WTC11 (cell line): ENCODE measurements around the gene MON1A. TPM values are rescaled to one million over a fixed set of nuclear protein-coding genes. Genes with fewer than 3 reads are reported as not detected.
A peak's percentile ranks its signal among the peaks of the same experiment; 100 is the strongest.

Source experiments
- ATAC-seq: fragments of 200-7000 bp; cut with Tn5 transposase; 2 replicates; pipeline ENCODE4 v1.10.0; 2021; ENCODE audit warnings: mild to moderate bottlenecking, moderate library complexity
- CTCF ChIA-PET: fragments of 300-600 bp; sonication (Branson Sonifier 250); formaldehyde crosslinking; loops from one replicate; lab custom pipeline; 2021; ENCODE audit warnings: antibody characterized with exemption; lab: Charles Lee
- POLR2A ChIA-PET: fragments of 350-600 bp; sonication (Branson Sonifier 250); formaldehyde crosslinking; loops from one replicate; lab custom pipeline; 2021; ENCODE audit warnings: antibody characterized with exemption; lab: Charles Lee
- DNase-seq: peaks from one replicate; pipeline ENCODE4 v3.0.0; 2021; ENCODE audit warnings: low spot score
- H3K27ac Mint-ChIP-seq: 2 replicates; pipeline ENCODE4 v1.8.0; 2021; ENCODE audit warnings: mixed read lengths
- H3K27me3 Mint-ChIP-seq: 2 replicates; pipeline ENCODE4 v1.8.0; 2021; ENCODE audit warnings: low read depth, mild to moderate bottlenecking, moderate library complexity, mixed read lengths
- H3K36me3 Mint-ChIP-seq: 2 replicates; pipeline ENCODE4 v1.8.0; 2021; ENCODE audit warnings: mixed read lengths
- H3K4me1 Mint-ChIP-seq: 2 replicates; pipeline ENCODE4 v1.8.0; 2022; ENCODE audit warnings: mixed read lengths
- H3K4me3 Mint-ChIP-seq: 2 replicates; pipeline ENCODE4 v1.8.0; 2021; ENCODE audit warnings: mild to moderate bottlenecking, moderate library complexity, mixed read lengths
- H3K9me3 Mint-ChIP-seq: 2 replicates; pipeline ENCODE4 v1.8.0; 2021; ENCODE audit warnings: mixed read lengths
- ATF1 ChIP-seq: sonication (generic); formaldehyde crosslinking; IDR thresholded peaks from 2 replicates; pipeline ENCODE4 v1.8.1; 2023; ENCODE audit warnings: mild to moderate bottlenecking, moderate library complexity, missing genetic modification reagents
- FOXP1 ChIP-seq: sonication (generic); formaldehyde crosslinking; IDR thresholded peaks from 2 replicates; pipeline ENCODE4 v1.8.0; 2022; ENCODE audit warnings: missing genetic modification reagents, mild to moderate bottlenecking, moderate library complexity, borderline replicate concordance
- GTF2I ChIP-seq: fragments of 250-450 bp; sonication (Bioruptor Pico); conservative IDR thresholded peaks from 2 replicates; pipeline ENCODE4 v1.4.0; 2021; ENCODE audit warnings: mild to moderate bottlenecking
- NFYB ChIP-seq: sonication (generic); formaldehyde crosslinking; conservative IDR thresholded peaks from 2 replicates; pipeline ENCODE4 v1.8.0; 2022; ENCODE audit warnings: low read depth, missing genetic modification reagents
- PRRX2 ChIP-seq: fragments of 250-450 bp; sonication (Bioruptor Pico); IDR thresholded peaks from 2 replicates; pipeline ENCODE4 v1.8.0; 2021; ENCODE audit warnings: mild to moderate bottlenecking
- SOX15 ChIP-seq: fragments of 250-450 bp; sonication (Bioruptor Pico); IDR thresholded peaks from 2 replicates; pipeline ENCODE4 v1.9.0; 2021; ENCODE audit warnings: mild to moderate bottlenecking
- ZBTB21 ChIP-seq: sonication (generic); formaldehyde crosslinking; IDR thresholded peaks from 2 replicates; pipeline ENCODE4 v1.8.1; 2023; ENCODE audit warnings: mild to moderate bottlenecking, missing genetic modification reagents, borderline replicate concordance
- ZNF219 ChIP-seq: sonication (generic); formaldehyde crosslinking; IDR thresholded peaks from 2 replicates; pipeline ENCODE4 v1.8.0; 2023; ENCODE audit warnings: missing genetic modification reagents, mild to moderate bottlenecking, borderline replicate concordance
- ZNF263 ChIP-seq: sonication (generic); formaldehyde crosslinking; IDR thresholded peaks from 2 replicates; pipeline ENCODE4 v1.8.1; 2022; ENCODE audit warnings: low read depth, mild to moderate bottlenecking, moderate library complexity, missing genetic modification reagents
- ZNF396 ChIP-seq: fragments of 250-450 bp; sonication (Bioruptor Pico); IDR thresholded peaks from 2 replicates; pipeline ENCODE4 v1.8.0; 2021; ENCODE audit warnings: mild to moderate bottlenecking, moderate library complexity, borderline replicate concordance
- total RNA-seq: library from RNA; stranded (reverse); gene quantifications from 3 replicates; pipeline ENCODE4 v1.2.3, GENCODE V29; 2021
- TF ChIP-seq, protein P1 (sequence below): sonication (generic); formaldehyde crosslinking; IDR thresholded peaks from 2 replicates; pipeline ENCODE4 v1.8.1; 2023; ENCODE audit warnings: mild to moderate bottlenecking, missing genetic modification reagents, borderline replicate concordance
- TF ChIP-seq, protein P2 (sequence below): sonication (generic); formaldehyde crosslinking; IDR thresholded peaks from 2 replicates; pipeline ENCODE4 v1.8.0; 2022; ENCODE audit warnings: mild to moderate bottlenecking, missing genetic modification reagents
- TF ChIP-seq, protein P3 (sequence below): fragments of 250-450 bp; sonication (Bioruptor Pico); IDR thresholded peaks from 2 replicates; pipeline ENCODE4 v2.1.2; 2022; ENCODE audit warnings: mild to moderate bottlenecking, moderate library complexity
- TF ChIP-seq, protein P4 (sequence below): sonication (generic); formaldehyde crosslinking; conservative IDR thresholded peaks from 2 replicates; pipeline ENCODE4 v1.8.1; 2023; ENCODE audit warnings: mild to moderate bottlenecking, low read depth, missing genetic modification reagents, moderate library complexity
- TF ChIP-seq, protein P5 (sequence below): sonication (generic); formaldehyde crosslinking; IDR thresholded peaks from 2 replicates; pipeline ENCODE4 v1.8.1; 2023; ENCODE audit warnings: mild to moderate bottlenecking, missing genetic modification reagents
- TF ChIP-seq, protein P6 (sequence below): sonication (generic); formaldehyde crosslinking; IDR thresholded peaks from 2 replicates; pipeline ENCODE4 v1.8.0; 2022; ENCODE audit warnings: mild to moderate bottlenecking, missing genetic modification reagents
- TF ChIP-seq, protein P7 (sequence below): sonication (generic); formaldehyde crosslinking; IDR thresholded peaks from 2 replicates; pipeline ENCODE4 v1.8.1; 2023; ENCODE audit warnings: mild to moderate bottlenecking, missing genetic modification reagents, moderate library complexity

The MON1A gene
- total RNA-seq, 1 experiment from 2014 or later, result 8.6 TPM

DNA sequence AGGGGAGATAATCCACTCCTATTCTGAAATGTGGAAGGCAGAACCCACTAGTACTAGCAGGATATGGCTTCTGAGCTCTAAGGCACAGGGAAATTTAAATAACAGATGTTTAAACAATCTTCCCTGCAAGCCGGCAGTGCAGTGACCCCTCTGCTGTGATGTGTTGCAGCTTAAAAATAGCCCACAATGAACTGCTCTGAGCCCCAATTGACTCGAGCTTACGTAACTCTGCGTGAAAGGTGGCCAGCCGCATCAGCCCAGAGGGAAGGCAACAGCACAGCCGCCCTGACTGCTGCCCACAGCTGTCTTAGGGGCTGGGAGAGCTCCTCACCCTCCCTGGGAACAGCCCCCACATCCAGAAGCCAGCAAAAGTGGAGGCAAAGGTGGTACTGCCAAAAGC is 47.4 kb downstream of the MON1A start (continued):
- TF ChIP-seq, protein P1, sequence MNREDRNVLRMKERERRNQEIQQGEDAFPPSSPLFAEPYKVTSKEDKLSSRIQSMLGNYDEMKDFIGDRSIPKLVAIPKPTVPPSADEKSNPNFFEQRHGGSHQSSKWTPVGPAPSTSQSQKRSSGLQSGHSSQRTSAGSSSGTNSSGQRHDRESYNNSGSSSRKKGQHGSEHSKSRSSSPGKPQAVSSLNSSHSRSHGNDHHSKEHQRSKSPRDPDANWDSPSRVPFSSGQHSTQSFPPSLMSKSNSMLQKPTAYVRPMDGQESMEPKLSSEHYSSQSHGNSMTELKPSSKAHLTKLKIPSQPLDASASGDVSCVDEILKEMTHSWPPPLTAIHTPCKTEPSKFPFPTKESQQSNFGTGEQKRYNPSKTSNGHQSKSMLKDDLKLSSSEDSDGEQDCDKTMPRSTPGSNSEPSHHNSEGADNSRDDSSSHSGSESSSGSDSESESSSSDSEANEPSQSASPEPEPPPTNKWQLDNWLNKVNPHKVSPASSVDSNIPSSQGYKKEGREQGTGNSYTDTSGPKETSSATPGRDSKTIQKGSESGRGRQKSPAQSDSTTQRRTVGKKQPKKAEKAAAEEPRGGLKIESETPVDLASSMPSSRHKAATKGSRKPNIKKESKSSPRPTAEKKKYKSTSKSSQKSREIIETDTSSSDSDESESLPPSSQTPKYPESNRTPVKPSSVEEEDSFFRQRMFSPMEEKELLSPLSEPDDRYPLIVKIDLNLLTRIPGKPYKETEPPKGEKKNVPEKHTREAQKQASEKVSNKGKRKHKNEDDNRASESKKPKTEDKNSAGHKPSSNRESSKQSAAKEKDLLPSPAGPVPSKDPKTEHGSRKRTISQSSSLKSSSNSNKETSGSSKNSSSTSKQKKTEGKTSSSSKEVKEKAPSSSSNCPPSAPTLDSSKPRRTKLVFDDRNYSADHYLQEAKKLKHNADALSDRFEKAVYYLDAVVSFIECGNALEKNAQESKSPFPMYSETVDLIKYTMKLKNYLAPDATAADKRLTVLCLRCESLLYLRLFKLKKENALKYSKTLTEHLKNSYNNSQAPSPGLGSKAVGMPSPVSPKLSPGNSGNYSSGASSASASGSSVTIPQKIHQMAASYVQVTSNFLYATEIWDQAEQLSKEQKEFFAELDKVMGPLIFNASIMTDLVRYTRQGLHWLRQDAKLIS, result no peak
- TF ChIP-seq ZNF263 (CRISPR knock-in tag) (no peak), GTF2I (no peak), ZNF396 (CRISPR knock-in tag) (no peak)
- TF ChIP-seq, protein P2, sequence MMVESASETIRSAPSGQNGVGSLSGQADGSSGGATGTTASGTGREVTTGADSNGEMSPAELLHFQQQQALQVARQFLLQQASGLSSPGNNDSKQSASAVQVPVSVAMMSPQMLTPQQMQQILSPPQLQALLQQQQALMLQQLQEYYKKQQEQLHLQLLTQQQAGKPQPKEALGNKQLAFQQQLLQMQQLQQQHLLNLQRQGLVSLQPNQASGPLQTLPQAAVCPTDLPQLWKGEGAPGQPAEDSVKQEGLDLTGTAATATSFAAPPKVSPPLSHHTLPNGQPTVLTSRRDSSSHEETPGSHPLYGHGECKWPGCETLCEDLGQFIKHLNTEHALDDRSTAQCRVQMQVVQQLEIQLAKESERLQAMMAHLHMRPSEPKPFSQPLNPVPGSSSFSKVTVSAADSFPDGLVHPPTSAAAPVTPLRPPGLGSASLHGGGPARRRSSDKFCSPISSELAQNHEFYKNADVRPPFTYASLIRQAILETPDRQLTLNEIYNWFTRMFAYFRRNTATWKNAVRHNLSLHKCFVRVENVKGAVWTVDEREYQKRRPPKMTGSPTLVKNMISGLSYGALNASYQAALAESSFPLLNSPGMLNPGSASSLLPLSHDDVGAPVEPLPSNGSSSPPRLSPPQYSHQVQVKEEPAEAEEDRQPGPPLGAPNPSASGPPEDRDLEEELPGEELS (CRISPR knock-in tag), result no peak

DNA sequence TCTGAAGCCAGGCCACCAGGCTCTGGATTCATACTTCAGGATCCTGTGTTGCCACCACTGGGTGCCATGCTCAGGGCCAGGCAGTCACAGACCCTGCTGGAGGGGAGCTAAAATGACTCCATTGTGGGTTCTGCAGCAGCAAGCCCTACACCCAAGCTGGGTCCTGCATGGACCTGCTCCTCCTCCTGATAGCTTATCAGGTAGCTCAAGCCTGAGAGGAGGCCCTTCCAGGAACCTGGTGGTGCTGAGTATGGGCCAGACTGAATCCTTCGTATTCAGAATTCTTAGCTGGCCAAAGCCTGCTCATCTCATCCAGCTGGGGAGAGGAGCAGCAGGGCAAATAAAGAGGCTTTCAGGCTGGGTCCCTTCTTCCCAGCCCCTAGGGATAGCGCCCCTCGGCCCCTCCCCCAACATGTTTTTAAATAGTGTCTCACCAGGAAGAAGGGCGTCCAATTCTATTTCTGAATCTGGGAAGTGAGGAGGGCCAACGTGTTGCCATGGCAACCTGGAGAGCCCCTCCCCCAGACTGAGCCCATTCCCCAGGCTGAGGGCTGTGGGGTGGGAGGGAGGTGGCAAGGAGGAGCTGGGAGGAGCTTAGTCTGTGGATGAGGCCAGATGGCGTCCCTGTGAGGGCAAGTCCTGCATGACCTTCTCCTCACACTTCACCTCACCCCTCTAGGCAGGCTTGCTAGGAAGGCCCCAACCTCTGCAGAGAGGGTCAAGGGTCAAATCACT is 48.9 kb downstream of the MON1A start:
- TF ChIP-seq, protein P3, sequence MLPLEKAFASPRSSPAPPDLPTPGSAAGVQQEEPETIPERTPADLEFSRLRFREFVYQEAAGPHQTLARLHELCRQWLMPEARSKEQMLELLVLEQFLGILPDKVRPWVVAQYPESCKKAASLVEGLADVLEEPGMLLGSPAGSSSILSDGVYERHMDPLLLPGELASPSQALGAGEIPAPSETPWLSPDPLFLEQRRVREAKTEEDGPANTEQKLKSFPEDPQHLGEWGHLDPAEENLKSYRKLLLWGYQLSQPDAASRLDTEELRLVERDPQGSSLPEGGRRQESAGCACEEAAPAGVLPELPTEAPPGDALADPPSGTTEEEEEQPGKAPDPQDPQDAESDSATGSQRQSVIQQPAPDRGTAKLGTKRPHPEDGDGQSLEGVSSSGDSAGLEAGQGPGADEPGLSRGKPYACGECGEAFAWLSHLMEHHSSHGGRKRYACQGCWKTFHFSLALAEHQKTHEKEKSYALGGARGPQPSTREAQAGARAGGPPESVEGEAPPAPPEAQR (CRISPR knock-in tag), result 0 out of 2 replicates have a peak, but pooled peaks have one; percentile 46
- TF ChIP-seq FOXP1 (CRISPR knock-in tag) (0 out of 2 replicates have a peak, but pooled peaks have one; percentile 17), PRRX2 (CRISPR knock-in tag) (no peak)
- H3K9me3 Mint-ChIP-seq, result no peaks in the 10 kb centered on the region
- 0 out of 2 replicates have a peak overlapping the region, but pooled peaks have one; percentile 12 for H3K4me3 Mint-ChIP-seq
- ATAC-seq, result peak; percentile 92
- no peaks in the 10 kb centered on the region; the same call in 1 of the 2 replicates for H3K27me3 Mint-ChIP-seq
- CTCF ChIA-PET, result interaction anchor here (0.5 to 3.5 kb wide), 18 partner anchors 9 to 180 kb away, joined by 3 to 41 read pairs (median 6); partner anchors contain the start of genes CAMKV, INKA1 and MON1A
- POLR2A ChIA-PET, result interaction anchor here (0.5 to 2.0 kb wide), 4 partner anchors 12 to 127 kb away, joined by 3 to 10 read pairs (median 4); no protein-coding TSS in a partner anchor
- no peak overlapping the region for H3K27ac Mint-ChIP-seq
- DNase-seq, result peak; percentile 79
- H3K36me3 Mint-ChIP-seq, result no peaks in the 10 kb centered on the region
- peaks cover 29% of the 10 kb centered on the region for H3K4me1 Mint-ChIP-seq

DNA sequence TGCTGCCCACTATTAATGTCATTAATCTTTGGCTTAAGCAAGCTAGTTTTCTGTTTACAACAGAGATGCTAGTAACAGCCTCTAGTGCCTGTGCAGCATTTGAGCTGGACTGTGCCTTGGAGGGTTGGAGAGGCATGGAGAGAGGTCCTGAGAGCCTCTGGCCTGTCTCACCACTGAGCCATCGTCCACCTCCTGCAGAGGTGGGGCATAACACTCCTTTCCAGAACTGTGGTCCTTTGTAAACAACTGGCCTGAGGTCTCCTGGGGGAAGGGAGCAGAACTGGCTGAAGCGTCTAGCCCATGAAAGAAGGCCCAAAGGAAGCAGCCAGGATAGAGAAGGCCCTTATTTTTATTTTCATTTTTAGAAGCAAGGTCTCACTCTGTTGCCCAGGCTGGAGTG is 49.9 kb downstream of the MON1A start:
- POLR2A ChIA-PET, result no interaction called here
- Mint-ChIP-seq H3K27me3 (no peaks in the 10 kb centered on the region; the same call in 1 of the 2 replicates), H3K9me3 (no peaks in the 10 kb centered on the region), H3K4me3 (no peak overlapping the region), H3K36me3 (no peaks in the 10 kb centered on the region), H3K27ac (no peak overlapping the region), H3K4me1 (peaks cover 29% of the 10 kb centered on the region)
- CTCF ChIA-PET, result interaction anchor here (1.2 to 3.5 kb wide), 7 partner anchors 9 to 179 kb away, joined by 3 to 37 read pairs (median 9); partner anchors contain the start of genes CAMKV, INKA1 and MON1A
- ATAC-seq, result no peak
- no peak for DNase-seq
- TF ChIP-seq, protein P4, sequence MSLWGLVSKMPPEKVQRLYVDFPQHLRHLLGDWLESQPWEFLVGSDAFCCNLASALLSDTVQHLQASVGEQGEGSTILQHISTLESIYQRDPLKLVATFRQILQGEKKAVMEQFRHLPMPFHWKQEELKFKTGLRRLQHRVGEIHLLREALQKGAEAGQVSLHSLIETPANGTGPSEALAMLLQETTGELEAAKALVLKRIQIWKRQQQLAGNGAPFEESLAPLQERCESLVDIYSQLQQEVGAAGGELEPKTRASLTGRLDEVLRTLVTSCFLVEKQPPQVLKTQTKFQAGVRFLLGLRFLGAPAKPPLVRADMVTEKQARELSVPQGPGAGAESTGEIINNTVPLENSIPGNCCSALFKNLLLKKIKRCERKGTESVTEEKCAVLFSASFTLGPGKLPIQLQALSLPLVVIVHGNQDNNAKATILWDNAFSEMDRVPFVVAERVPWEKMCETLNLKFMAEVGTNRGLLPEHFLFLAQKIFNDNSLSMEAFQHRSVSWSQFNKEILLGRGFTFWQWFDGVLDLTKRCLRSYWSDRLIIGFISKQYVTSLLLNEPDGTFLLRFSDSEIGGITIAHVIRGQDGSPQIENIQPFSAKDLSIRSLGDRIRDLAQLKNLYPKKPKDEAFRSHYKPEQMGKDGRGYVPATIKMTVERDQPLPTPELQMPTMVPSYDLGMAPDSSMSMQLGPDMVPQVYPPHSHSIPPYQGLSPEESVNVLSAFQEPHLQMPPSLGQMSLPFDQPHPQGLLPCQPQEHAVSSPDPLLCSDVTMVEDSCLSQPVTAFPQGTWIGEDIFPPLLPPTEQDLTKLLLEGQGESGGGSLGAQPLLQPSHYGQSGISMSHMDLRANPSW (CRISPR knock-in tag), result no peak
- TF ChIP-seq, protein P5, sequence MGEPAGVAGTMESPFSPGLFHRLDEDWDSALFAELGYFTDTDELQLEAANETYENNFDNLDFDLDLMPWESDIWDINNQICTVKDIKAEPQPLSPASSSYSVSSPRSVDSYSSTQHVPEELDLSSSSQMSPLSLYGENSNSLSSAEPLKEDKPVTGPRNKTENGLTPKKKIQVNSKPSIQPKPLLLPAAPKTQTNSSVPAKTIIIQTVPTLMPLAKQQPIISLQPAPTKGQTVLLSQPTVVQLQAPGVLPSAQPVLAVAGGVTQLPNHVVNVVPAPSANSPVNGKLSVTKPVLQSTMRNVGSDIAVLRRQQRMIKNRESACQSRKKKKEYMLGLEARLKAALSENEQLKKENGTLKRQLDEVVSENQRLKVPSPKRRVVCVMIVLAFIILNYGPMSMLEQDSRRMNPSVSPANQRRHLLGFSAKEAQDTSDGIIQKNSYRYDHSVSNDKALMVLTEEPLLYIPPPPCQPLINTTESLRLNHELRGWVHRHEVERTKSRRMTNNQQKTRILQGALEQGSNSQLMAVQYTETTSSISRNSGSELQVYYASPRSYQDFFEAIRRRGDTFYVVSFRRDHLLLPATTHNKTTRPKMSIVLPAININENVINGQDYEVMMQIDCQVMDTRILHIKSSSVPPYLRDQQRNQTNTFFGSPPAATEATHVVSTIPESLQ (CRISPR knock-in tag), result no peak
- TF ChIP-seq NFYB (CRISPR knock-in tag), result no peak
- TF ChIP-seq ZBTB21 (CRISPR knock-in tag), result no peak
- TF ChIP-seq ATF1 (CRISPR knock-in tag), result no peak
- TF ChIP-seq ZNF219, result no peak
- no peak for TF ChIP-seq SOX15 (CRISPR knock-in tag)
- TF ChIP-seq, protein P6, sequence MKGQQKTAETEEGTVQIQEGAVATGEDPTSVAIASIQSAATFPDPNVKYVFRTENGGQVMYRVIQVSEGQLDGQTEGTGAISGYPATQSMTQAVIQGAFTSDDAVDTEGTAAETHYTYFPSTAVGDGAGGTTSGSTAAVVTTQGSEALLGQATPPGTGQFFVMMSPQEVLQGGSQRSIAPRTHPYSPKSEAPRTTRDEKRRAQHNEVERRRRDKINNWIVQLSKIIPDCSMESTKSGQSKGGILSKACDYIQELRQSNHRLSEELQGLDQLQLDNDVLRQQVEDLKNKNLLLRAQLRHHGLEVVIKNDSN (CRISPR knock-in tag), result no peak
- TF ChIP-seq, protein P7, sequence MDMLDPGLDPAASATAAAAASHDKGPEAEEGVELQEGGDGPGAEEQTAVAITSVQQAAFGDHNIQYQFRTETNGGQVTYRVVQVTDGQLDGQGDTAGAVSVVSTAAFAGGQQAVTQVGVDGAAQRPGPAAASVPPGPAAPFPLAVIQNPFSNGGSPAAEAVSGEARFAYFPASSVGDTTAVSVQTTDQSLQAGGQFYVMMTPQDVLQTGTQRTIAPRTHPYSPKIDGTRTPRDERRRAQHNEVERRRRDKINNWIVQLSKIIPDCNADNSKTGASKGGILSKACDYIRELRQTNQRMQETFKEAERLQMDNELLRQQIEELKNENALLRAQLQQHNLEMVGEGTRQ (CRISPR knock-in tag), result no peak
